Testis (tissue), 3 donors: Measurements from ENCODE around the gene TMEM86A. TPM values are rescaled to one million over a fixed set of nuclear protein-coding genes. Genes with fewer than 3 reads are reported as not detected.

ENCODE experiments used
- DNase-seq: peaks from one replicate; pipeline ENCODE4 v3.0.0-alpha.2; 2019
- H3K27ac ChIP-seq, 2 donors: fragments of 200-600 bp; sonication (generic); one replicate each; pipeline ENCODE4 v1.5.1; 2019
- H3K27me3 ChIP-seq: fragments of 200-600 bp; sonication (generic); one replicate; pipeline ENCODE4 v1.5.1; 2019
- H3K36me3 ChIP-seq: fragments of 200-600 bp; sonication (generic); one replicate; pipeline ENCODE4 v1.5.1; 2017; ENCODE audit warnings: low read depth; ENCODE audit errors: missing control alignments
- H3K4me1 ChIP-seq: fragments of 200-600 bp; sonication (generic); one replicate; pipeline ENCODE4 v1.5.1; 2019
- H3K4me3 ChIP-seq, 2 donors: fragments of 200-600 bp; sonication (generic); one replicate each; pipeline ENCODE4 v1.5.1; 2017 to 2019
- H3K9me3 ChIP-seq: fragments of 200-600 bp; sonication (generic); one replicate; pipeline ENCODE4 v1.5.1; 2017
- CTCF ChIP-seq, 3 experiments: fragments of 450-650 bp in 2 of 3; fragments of 200-600 bp in 1 of 3; sonication (generic) in 1 of 3; IDR thresholded peaks; one replicate each; pipeline ENCODE4 v1.5.1; 2016 to 2019; ENCODE audit warnings: antibody characterized with exemption in 3 of 3, mild to moderate bottlenecking in 2 of 3, moderate library complexity in 1 of 3
- POLR2A ChIP-seq: fragments of 450-650 bp; IDR thresholded peaks from one replicate; pipeline ENCODE4 v1.6.1; 2017; ENCODE audit warnings: antibody characterized with exemption, mild to moderate bottlenecking, moderate library complexity
- WGBS, 2 donors: methylation state at CpG; one replicate each; pipeline ENCODE4 v1.1.5; 2018; 5-methylcytosine and 5-hydroxymethylcytosine counted together
- intact Hi-C: fragments of 100-400 bp; cut with DNase I; formaldehyde crosslinking; loops from one replicate; pipeline ENCODE4 v1.15.1; 2023; ENCODE audit warnings: low total_unique reads
- polyA plus RNA-seq: library from polyadenylated mRNA; stranded (reverse); fragments of 350-450 nt; fragmentation: Illumina TruSeq; extraction: RNeasy Lipid Tissue Mini Kit (QIAGEN cat#74804); gene quantifications from one replicate; pipeline ENCODE4 v1.2.3, GENCODE V29; 2014; ENCODE audit warnings: low read depth, low replicate concordance; ENCODE audit not compliant: insufficient read depth
- total RNA-seq, 2 donors: library from RNA; depleted of rRNA; stranded (reverse); fragments of >200 nt; gene quantifications; one replicate each; pipeline ENCODE4 v1.2.3, GENCODE V29; 2016

TMEM86A gene
- total and polyA plus RNA-seq, 3 donors from 2014 or later = 5.8 to 8.3 (median 6.1) TPM

DNA sequence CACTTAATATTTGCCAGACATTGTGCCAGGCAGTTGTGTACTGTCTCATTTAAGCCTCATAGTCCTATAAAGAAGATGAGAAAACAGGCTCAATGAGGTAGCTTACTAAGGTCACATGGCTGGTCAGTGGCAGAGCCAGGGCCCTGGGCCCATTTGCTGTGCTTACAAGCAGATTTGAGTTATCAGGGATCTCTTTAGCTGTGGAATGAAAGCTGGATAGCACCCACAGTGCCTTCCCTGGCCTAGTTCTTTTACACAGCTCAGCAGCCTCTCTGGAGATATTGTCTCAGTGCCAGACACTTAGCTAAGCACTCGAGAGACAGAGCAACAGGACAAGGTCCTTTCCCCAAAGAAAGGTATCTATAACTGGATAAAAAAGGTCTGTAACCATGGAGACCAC lies 6.1 kb downstream of the TMEM86A start:
- DNase-seq = no peak
- Histone ChIP-seq H3K27me3 (no peaks in the 10 kb centered on the region), H3K27ac (no peak overlapping the region), H3K4me3 (no peak overlapping the region), H3K36me3 (no peaks in the 10 kb centered on the region), H3K9me3 (no peaks in the 10 kb centered on the region), H3K4me1 (peaks cover 13% of the 10 kb centered on the region)
- intact Hi-C loops = no loop called here
- TF ChIP-seq POLR2A = no peak
- no peak for TF ChIP-seq CTCF (IDR thresholded peaks at IDR 0.05)
- 25 to 31% methylated on average over 1 of the region's 1 CpG for WGBS, 2 donors

- intact Hi-C loops = no loop called here
- H3K9me3 ChIP-seq = no peaks in the 10 kb centered on the region
- H3K36me3 ChIP-seq = no peaks in the 10 kb centered on the region
- peak overlapping the region; percentile 57 for H3K4me3 ChIP-seq
- peak overlapping the region; percentile 32 to 80 for H3K27ac ChIP-seq
- H3K4me1 ChIP-seq = peaks cover 6% of the 10 kb centered on the region
- no peaks in the 10 kb centered on the region for H3K27me3 ChIP-seq
- WGBS, 2 donors = 1 to 3% methylated on average over 30 to 46 of the region's 46 CpGs
- TF ChIP-seq CTCF (IDR thresholded peaks at IDR 0.05) = no peak
- no peak for TF ChIP-seq POLR2A
- DNase-seq = peak; percentile 27
These were observed 7.2 kb downstream of the TMEM86A start for GRCh38 chr11:18705651-18706281.

GRCh38 chr11:18706330-18707243 lies 8.0 kb downstream of the TMEM86A start:
- Histone ChIP-seq H3K4me1 (peaks cover 6% of the 10 kb centered on the region), H3K9me3 (no peaks in the 10 kb centered on the region), H3K27me3 (no peaks in the 10 kb centered on the region), H3K4me3 (peak overlapping the region; percentile 57), H3K27ac (peak overlapping the region; percentile 32 to 80), H3K36me3 (no peaks in the 10 kb centered on the region)
- TF ChIP-seq POLR2A (no peak), CTCF (IDR thresholded peaks at IDR 0.05) (no peak)
- 1 to 13% methylated on average over 21 to 34 of the region's 34 CpGs for WGBS, 2 donors
- intact Hi-C loops = no loop called here
- peak; percentile 72 for DNase-seq

GRCh38 chr11:18707811-18708340 lies 9.3 kb downstream of the TMEM86A start:
- WGBS, 2 donors = 85 to 96% methylated on average over 8 to 12 of the region's 12 CpGs
- intact Hi-C loops = no loop called here

More at GRCh38 chr11:18707811-18708340, 9.3 kb downstream of the TMEM86A start:
- H3K27ac ChIP-seq = no peak overlapping the region
- H3K9me3 ChIP-seq = no peaks in the 10 kb centered on the region
- no peaks in the 10 kb centered on the region for H3K27me3 ChIP-seq
- H3K4me1 ChIP-seq = peaks cover 6% of the 10 kb centered on the region
- H3K4me3 ChIP-seq = no peak overlapping the region
- DNase-seq = no peak
- H3K36me3 ChIP-seq = no peaks in the 10 kb centered on the region
- TF ChIP-seq CTCF (IDR thresholded peaks at IDR 0.05) (no peak), POLR2A (no peak)
